ENCODE results near the gene CERS6.

CERS6 gene

GRCh38 chr2:168589236-168590211 is 133.5 kb downstream of the CERS6 start:
- no peak overlapping the region for H3K4me3 ChIP-seq (ENCODE audit: low read depth, low read length)
- no peak for TF ChIP-seq CTCF (IDR thresholded peaks at IDR 0.05; ENCODE audit: insufficient read depth, low read length, missing control alignments)
- no peak for DNase-seq (ENCODE audit: low read depth, low spot score)
- ChIA-PET POLR2A (no interaction called here), CTCF (no interaction called here)

- H3K4me3 ChIP-seq (ENCODE audit: low read depth, low read length), result no peak overlapping the region
- DNase-seq (ENCODE audit: low read depth, low spot score), result no peak
- ChIA-PET CTCF (interaction anchor here (0.9 kb wide), 1 partner anchor 246 kb away, joined by 3 read pairs; no protein-coding TSS in a partner anchor), POLR2A (interaction anchor here (0.7 kb wide), 1 partner anchor 423 kb away, joined by 3 read pairs; no protein-coding TSS in a partner anchor)
- no peak for TF ChIP-seq CTCF (IDR thresholded peaks at IDR 0.05; ENCODE audit: insufficient read depth, low read length, missing control alignments)
Measured at GRCh38 chr2:168592181-168592831, 136.2 kb downstream of the CERS6 start.

GRCh38 chr2:168593713-168594112 is 137.6 kb downstream of the CERS6 start:
- no peak for DNase-seq (ENCODE audit: low read depth, low spot score)
- no peak overlapping the region for H3K4me3 ChIP-seq (ENCODE audit: low read depth, low read length)
- ChIA-PET CTCF (no interaction called here), POLR2A (no interaction called here)
- no peak for TF ChIP-seq CTCF (IDR thresholded peaks at IDR 0.05; ENCODE audit: insufficient read depth, low read length, missing control alignments)

GRCh38 chr2:168594778-168595177 is 138.7 kb downstream of the CERS6 start:
- H3K4me3 ChIP-seq (ENCODE audit: low read depth, low read length), result no peak overlapping the region
- CTCF ChIA-PET, result no interaction called here
- no peak for DNase-seq (ENCODE audit: low read depth, low spot score)
- POLR2A ChIA-PET, result no interaction called here
- TF ChIP-seq CTCF (IDR thresholded peaks at IDR 0.05; ENCODE audit: insufficient read depth, low read length, missing control alignments), result no peak

- DNase-seq (ENCODE audit: low read depth, low spot score), result no peak
- no peak for TF ChIP-seq CTCF (IDR thresholded peaks at IDR 0.05; ENCODE audit: insufficient read depth, low read length, missing control alignments)
- ChIA-PET CTCF (no interaction called here), POLR2A (no interaction called here)
- no peak overlapping the region for H3K4me3 ChIP-seq (ENCODE audit: low read depth, low read length)
Measured at GRCh38 chr2:168596881-168597655, 141.0 kb downstream of the CERS6 start.
